GM23248 (cell line): ENCODE measurements around the gene TNFRSF12A. TPM values are rescaled to one million over a fixed set of nuclear protein-coding genes. Genes with fewer than 3 reads are reported as not detected.

Experiments used
- DNase-seq: peaks from one replicate; pipeline ENCODE4 v3.0.0-alpha.2; 2015
- H2AFZ ChIP-seq: fragments of 200-600 bp; sonication (generic); 2 replicates; pipeline ENCODE4 v1.6.1; 2016; ENCODE audit warnings: antibody characterized with exemption
- H3F3A ChIP-seq: fragments of 200-600 bp; sonication (generic); 2 replicates; pipeline ENCODE4 v1.6.1; 2016; ENCODE audit warnings: mild to moderate bottlenecking, antibody characterized with exemption, mixed run types; ENCODE audit not compliant: insufficient read depth
- H3K27ac ChIP-seq: fragments of 200-600 bp; sonication (generic); 2 replicates; pipeline ENCODE4 v1.5.1; 2016; ENCODE audit warnings: mild to moderate bottlenecking
- H3K27me3 ChIP-seq: fragments of 200-600 bp; sonication (generic); replicated peaks from 2 replicates; pipeline ENCODE4 v1.6.1; 2016; ENCODE audit warnings: mild to moderate bottlenecking; ENCODE audit not compliant: insufficient read depth
- H3K36me3 ChIP-seq: fragments of 200-600 bp; sonication (generic); 2 replicates; pipeline ENCODE4 v1.6.1; 2016; ENCODE audit warnings: low read depth, mild to moderate bottlenecking
- H3K4me1 ChIP-seq: fragments of 200-600 bp; sonication (generic); 2 replicates; pipeline ENCODE4 v1.6.1; 2016; ENCODE audit warnings: mild to moderate bottlenecking; ENCODE audit not compliant: insufficient read depth
- H3K4me2 ChIP-seq: fragments of 200-600 bp; sonication (generic); one replicate; pipeline ENCODE4 v1.6.1; 2016; ENCODE audit warnings: mild to moderate bottlenecking; ENCODE audit not compliant: unreplicated experiment
- H3K4me3 ChIP-seq: fragments of 200-600 bp; sonication (generic); 2 replicates; pipeline ENCODE4 v1.5.1; 2016; ENCODE audit warnings: mild to moderate bottlenecking
- H3K79me2 ChIP-seq: fragments of 200-600 bp; sonication (generic); 2 replicates; pipeline ENCODE4 v1.6.1; 2016; ENCODE audit warnings: mild to moderate bottlenecking; ENCODE audit not compliant: insufficient read depth
- H3K9ac ChIP-seq: fragments of 200-600 bp; sonication (generic); 2 replicates; pipeline ENCODE4 v1.6.1; 2016; ENCODE audit warnings: mild to moderate bottlenecking
- H3K9me2 ChIP-seq: fragments of 200-600 bp; sonication (generic); 2 replicates; pipeline ENCODE4 v1.6.1; 2016; ENCODE audit warnings: mixed run types, mild to moderate bottlenecking, moderate library complexity; ENCODE audit not compliant: insufficient read depth
- H3K9me3 ChIP-seq: fragments of 200-600 bp; sonication (generic); one replicate; pipeline ENCODE4 v1.6.1; 2017; ENCODE audit warnings: low read depth
- H4K20me1 ChIP-seq: fragments of 200-600 bp; sonication (generic); 2 replicates; pipeline ENCODE4 v1.6.0; 2016; ENCODE audit not compliant: insufficient read depth
- EZH2 ChIP-seq: fragments of 200-600 bp; sonication (generic); IDR thresholded peaks from 2 replicates; pipeline ENCODE4 v1.6.1; 2018; ENCODE audit warnings: antibody characterized with exemption, mild to moderate bottlenecking; ENCODE audit not compliant: insufficient read depth, poor library complexity, severe bottlenecking
- EZH2phosphoT487 ChIP-seq: fragments of 200-600 bp; sonication (generic); IDR thresholded peaks from 2 replicates; pipeline ENCODE4 v1.6.1; 2018; ENCODE audit warnings: antibody characterized with exemption, moderate library complexity, mild to moderate bottlenecking, low read depth; ENCODE audit not compliant: insufficient read depth
- WGBS, 2 experiments: methylation state at CpG; one replicate each; pipeline ENCODE4 v1.1.6; 2015 to 2017; ENCODE audit warnings: low lambda C conversion rate in 2 of 2, low coverage in 1 of 2; ENCODE audit errors: missing lambda C conversion rate in 2 of 2; 5-methylcytosine and 5-hydroxymethylcytosine counted together
- in situ Hi-C: fragments of 300-500 bp; cut with MboI; formaldehyde crosslinking; loops from 2 replicates; pipeline ENCODE4 v1.15.0; 2020
- polyA plus RNA-seq: library from polyadenylated mRNA; unstranded; fragments of >200 nt; fragmentation: Nextera tagmentation; extraction: Ambion mirVana; gene quantifications from 2 replicates; pipeline ENCODE4 v1.2.1, GENCODE V29; 2016
- total RNA-seq: library from RNA; depleted of rRNA; stranded (reverse); fragments of >200 nt; shearing (Covaris generic); gene quantifications from 2 replicates; pipeline ENCODE4 v1.2.3, GENCODE V29; 2014

TNFRSF12A gene
- total and polyA plus RNA-seq, 2 experiments from 2014 or later, result 735 to 864 TPM

DNA sequence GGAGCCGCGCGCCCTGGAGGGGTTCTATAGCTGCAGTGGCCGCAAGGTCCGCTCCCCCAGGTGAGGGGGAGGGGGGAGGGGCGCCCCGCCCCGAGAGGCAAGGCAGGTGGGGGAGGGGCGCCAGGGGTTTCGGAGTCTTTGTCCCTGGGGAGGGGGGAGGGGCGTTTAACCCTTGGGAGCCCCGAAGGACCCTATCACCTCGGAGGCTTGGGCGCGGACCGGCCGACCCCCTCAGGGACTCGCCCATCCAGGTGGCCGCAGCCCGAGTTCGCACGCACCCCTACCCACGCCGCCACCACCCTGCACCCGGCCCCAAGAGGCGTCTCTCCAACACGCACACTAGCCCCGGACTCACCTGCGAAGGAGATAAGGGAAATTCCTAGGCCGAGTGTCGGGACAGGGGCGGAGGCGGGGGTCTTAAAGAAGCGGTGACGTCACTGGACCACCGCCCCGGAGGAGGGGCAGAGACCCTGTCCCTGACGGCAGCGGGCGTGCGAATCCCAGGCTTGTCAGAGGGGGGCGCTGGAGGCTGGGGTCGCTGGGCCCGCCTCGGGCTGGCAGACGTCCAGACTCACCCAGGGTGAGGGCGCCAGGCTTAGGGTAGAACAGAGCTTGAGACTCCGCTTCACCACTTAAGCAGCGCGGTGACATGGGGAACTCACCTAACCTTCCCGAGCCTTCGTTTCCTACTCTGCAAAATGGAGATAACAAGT is 2.2 kb upstream of the TNFRSF12A start, which contains the start of gene CLDN6:
CLDN6 (minus strand) TSS at position 390 of the 713 bp plus-strand sequence. CDS start 2,162 bp downstream, outside the sequence.
- H3F3A ChIP-seq, result peaks cover 9% of the 10 kb centered on the region
- no peaks in the 10 kb centered on the region for H3K9me3 ChIP-seq
- H3K4me2 ChIP-seq, result no peak within 1 kb of the TSS
- H3K4me1 ChIP-seq, result peaks cover 11% of the 10 kb centered on the region
- in situ Hi-C loops, result no loop called here
- DNase-seq, result no peak
- no peak within 1 kb of the TSS for H2AFZ ChIP-seq
- no peaks in the 10 kb centered on the region for H3K79me2 ChIP-seq
- H4K20me1 ChIP-seq, result no peaks in the 10 kb centered on the region
- no peak within 1 kb of the TSS for H3K9ac ChIP-seq
- no peak within 1 kb of the TSS for H3K4me3 ChIP-seq
- H3K27me3 ChIP-seq, result peaks cover 4% of the 10 kb centered on the region; the same call in 1 of the 2 replicates
- no peak within 1 kb of the TSS for H3K27ac ChIP-seq
- 12 to 13% methylated on average over 31 to 35 of the region's 52 CpGs for WGBS, 2 experiments
- TF ChIP-seq EZH2, result no peak
- no peak for TF ChIP-seq EZH2phosphoT487
- H3K9me2 ChIP-seq, result no peaks in the 10 kb centered on the region
- H3K36me3 ChIP-seq, result peaks cover 2% of the 10 kb centered on the region; the same call in 1 of the 2 replicates

DNA sequence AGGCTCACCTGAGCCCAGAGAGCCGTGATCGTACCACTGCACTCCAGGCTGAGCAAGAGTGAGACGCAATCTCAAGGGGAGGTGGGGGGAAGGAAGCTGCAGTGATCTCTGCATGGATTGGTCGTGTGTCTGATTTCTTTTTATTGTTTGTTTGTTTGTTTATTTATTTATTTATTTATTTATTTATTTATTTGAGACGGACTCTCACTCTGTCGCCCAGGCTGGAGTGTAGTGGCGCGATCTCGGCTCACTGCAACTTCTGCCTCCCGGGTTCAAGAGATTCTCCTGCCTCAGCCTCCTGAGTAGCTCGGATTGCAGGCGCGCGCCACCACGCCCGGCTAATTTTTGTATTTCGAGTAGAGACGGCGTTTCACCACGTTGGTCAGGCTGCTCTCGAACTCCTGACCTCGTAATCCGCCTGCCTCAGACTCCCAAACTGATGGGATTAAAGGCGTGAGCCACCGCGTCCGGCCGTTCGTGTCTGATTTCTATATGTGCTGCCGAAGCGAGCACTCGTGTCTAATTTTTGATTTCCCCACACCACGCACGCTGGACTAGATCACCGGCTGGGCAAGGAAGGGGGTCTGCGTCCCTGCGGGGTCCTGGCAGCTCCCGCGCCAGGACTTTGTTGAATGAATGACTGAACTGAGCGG is 448 bp upstream of the TNFRSF12A start:
- H3K9me2 ChIP-seq, result no peaks in the 10 kb centered on the region
- H3K36me3 ChIP-seq, result peaks cover 2% of the 10 kb centered on the region; the same call in 1 of the 2 replicates
- peaks cover 13% of the 10 kb centered on the region for H3F3A ChIP-seq
- peak overlapping the region; percentile 86 for H3K4me3 ChIP-seq
- H4K20me1 ChIP-seq, result no peaks in the 10 kb centered on the region
- in situ Hi-C loops, result no loop called here
- TF ChIP-seq EZH2 (no peak), EZH2phosphoT487 (no peak)
- H3K27ac ChIP-seq, result peak overlapping the region; percentile 100
- H2AFZ ChIP-seq, result peak overlapping the region; percentile 53; the same call in 1 of the 2 replicates
- no peak for DNase-seq
- no peaks in the 10 kb centered on the region for H3K27me3 ChIP-seq
- peak overlapping the region; percentile 74 for H3K4me2 ChIP-seq
- H3K4me1 ChIP-seq, result peaks cover 9% of the 10 kb centered on the region
- peak overlapping the region; percentile 98; the same call in 1 of the 2 replicates for H3K9ac ChIP-seq
- no peaks in the 10 kb centered on the region for H3K9me3 ChIP-seq
- no peaks in the 10 kb centered on the region for H3K79me2 ChIP-seq
- 30 to 32% methylated on average over 39 to 40 of the region's 40 CpGs for WGBS, 2 experiments

DNA sequence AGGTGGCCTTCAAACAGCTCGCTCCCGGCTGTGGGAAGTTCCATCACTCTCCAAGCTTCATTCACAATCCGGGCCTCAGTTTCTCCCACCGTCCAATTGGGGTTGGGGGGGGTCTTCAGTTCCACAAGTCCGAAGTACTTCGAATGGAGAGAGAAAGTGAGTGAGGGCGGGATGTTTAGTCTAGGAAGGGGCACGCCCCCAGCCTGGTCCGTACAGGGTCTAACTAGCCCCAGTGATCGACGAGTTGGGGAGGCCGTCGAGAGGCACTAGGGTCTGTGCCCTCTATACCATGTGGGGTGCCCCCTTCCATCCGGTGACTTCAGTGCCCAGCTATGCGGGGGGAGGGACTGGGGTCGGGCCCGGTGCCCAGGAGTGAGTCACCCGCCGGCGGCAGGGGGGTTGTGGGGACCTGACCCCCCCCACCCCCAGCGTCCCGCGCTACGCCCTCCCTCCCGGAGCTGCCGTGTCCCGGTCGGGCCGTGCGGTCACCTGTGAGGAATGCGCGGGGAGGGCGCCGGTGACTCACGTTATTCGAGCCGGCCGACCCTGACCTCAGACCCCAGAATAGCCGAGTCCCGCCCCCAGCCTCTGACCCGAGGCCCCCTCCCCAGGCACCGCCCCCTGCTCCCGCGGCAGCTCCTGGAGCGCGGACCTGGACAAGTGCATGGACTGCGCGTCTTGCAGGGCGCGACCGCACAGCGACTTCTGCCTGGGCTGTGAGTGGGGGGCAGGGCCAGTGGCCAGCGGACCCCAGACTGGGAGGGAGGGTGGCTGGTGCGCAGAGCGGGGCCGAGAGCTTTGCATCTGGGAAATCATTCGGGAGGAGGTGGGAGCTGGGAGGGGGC is 658 bp downstream of the TNFRSF12A start:
- Histone ChIP-seq H3K36me3 (peaks cover 2% of the 10 kb centered on the region; the same call in 1 of the 2 replicates), H3K9me2 (no peaks in the 10 kb centered on the region), H2AFZ (no peak overlapping the region), H3K4me1 (peaks cover 9% of the 10 kb centered on the region), H3K9me3 (no peaks in the 10 kb centered on the region), H3K4me3 (peak overlapping the region; percentile 86), H3K9ac (peak overlapping the region; percentile 98), H3K27me3 (no peaks in the 10 kb centered on the region), H3F3A (peaks cover 13% of the 10 kb centered on the region), H3K27ac (peak overlapping the region; percentile 100), H3K79me2 (no peaks in the 10 kb centered on the region), H3K4me2 (peak overlapping the region; percentile 99), H4K20me1 (no peaks in the 10 kb centered on the region)
- WGBS, 2 experiments, result 0 to 2% methylated on average over 28 to 33 of the region's 57 CpGs
- in situ Hi-C loops, result no loop called here
- peak; percentile 89 for DNase-seq
- TF ChIP-seq EZH2, result no peak
- TF ChIP-seq EZH2phosphoT487, result no peak
